Bone marrow (tissue), 2 donors: ENCODE data around the gene MRGPRE.
"Not testable (repeated sequence)": the region's sequence is repeated elsewhere in the genome, so short reads cannot be mapped to it uniquely, and the experiment has no call there.

Experiments used
- DNase-seq, 2 donors: peaks; one replicate each; lab custom pipeline; 2025; lab: John Stamatoyannopoulos, UW

The MRGPRE gene, protein sequence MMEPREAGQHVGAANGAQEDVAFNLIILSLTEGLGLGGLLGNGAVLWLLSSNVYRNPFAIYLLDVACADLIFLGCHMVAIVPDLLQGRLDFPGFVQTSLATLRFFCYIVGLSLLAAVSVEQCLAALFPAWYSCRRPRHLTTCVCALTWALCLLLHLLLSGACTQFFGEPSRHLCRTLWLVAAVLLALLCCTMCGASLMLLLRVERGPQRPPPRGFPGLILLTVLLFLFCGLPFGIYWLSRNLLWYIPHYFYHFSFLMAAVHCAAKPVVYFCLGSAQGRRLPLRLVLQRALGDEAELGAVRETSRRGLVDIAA

DNA sequence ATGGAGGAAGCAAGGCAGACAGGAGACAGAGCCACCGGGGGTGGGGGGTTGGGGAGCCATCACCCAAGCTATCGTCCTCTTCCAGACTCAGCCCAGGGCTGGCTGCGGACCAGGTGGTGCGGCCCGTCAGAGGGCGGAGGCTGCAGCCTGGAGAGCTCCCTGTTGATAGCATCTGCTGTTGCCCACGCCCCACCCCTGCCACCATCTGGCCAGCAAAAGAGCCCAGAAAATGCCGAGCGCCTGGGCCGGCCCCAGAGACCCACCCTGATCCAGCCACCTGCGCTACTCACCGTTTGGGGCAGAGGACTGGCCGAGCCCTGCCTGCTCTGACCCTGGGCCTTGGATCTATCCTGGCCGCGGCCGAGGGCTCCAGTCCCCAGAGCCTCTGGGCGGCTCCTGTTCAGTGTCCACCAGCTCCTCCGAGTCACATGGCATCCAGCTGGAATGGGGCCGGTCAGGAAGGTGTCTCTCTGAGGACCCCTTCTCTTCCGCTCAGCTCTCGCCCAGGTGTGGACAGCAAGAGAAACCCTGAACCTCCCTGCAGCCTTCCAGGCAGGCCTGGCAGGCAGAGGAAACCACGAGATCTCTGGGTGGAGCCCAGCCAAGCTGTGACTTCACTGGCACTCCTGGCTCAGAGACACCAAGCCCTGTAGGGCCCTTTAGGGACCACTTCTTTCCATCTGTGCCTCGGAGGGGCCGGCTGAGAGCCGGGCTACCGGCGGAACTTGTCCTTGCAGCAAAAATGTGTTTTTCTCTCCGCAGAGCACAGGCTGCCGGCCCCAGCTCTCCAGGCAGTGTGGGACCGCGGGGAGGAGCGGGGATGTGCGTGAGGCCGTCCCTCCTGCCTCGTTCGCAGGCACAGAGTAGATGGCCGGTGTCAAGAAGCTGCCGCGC, at the start of gene MRGPRE:
Gene MRGPRE, minus strand, starts transcription at position 567 of the 894 bp plus-strand sequence. CDS start 3,618 bp downstream, outside the sequence.
- DNase-seq = no peak

DNA sequence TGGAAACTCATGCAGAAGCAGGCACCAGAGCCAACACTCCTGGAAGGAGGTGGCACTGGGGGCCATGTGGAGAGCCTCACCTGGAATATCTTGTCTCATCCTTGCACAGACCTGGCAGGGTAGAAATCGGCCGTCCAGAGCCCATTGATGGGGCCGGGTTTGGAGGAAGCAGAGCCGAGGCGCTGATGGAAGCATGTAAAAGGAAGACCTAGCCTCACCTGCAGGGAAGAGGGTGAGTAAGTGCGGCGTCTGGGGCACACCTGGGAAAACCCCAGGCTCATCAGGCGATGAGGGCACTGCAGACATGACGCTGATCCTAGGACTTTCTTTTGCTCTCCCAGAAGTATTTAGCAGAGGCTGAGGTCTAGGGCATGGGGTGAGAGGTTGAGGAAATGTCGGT, 48.9 kb upstream of the MRGPRE start:
- DNase-seq = not testable (repeated sequence)

DNA sequence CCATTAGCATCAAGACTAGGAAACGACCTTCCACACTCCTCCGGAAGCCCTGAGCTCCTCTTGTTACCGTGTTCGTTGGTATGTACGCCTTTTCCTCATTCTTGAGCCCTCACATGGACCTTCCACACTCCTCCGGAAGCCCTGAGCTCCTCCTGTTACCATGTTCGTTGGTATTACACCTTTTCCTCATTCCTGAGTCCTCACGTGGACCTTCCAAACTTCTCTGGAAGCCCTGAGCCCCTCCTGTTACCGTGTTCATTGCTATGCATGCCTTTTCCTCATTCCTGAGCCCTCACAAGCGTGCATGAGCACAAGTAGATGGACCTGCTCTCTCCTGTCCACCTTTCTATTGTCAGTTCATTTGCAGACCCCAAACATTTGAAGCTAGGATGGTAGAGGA, 48.4 kb upstream of the MRGPRE start:
- not testable (repeated sequence) for DNase-seq

DNA sequence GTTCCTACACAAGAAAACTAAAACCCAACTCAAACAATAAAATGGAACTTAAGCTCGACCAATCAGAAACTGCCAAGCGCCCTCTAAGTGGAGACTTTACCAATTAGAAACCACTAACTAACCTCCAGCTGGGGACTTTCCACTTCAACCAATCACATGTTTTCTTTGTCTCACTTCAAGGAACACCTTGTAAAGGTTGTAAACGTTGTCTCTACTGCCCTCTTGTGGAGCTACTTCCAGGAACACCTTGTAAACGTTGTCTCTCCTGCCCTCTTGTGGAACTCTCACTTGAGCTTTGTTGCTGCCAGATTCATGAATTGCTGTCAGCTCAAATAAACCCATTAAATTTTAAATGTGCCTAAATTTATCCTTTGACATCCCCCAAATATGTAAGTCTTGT, 46.7 kb upstream of the MRGPRE start:
- DNase-seq = not testable (repeated sequence)

DNA sequence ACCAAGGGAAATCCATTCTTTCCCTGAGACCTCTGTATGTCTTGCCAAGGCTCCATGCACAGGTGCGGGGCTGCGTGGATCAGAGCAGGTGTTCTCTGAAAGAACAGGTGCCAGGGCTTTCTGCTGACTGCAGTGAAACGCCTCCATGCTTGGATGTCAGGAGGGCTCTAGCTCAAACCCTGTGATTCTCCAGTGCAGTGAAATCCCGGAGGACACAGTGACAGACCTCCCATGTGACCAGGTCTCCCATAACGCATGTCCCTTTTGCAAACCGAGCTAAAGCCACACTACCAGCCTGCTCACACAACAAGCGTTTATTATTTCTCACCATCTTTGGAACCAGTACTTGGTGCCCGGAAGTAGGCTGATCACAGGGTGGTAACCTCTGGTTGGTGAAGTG, 41.4 kb upstream of the MRGPRE start:
- not testable (repeated sequence) for DNase-seq

DNA sequence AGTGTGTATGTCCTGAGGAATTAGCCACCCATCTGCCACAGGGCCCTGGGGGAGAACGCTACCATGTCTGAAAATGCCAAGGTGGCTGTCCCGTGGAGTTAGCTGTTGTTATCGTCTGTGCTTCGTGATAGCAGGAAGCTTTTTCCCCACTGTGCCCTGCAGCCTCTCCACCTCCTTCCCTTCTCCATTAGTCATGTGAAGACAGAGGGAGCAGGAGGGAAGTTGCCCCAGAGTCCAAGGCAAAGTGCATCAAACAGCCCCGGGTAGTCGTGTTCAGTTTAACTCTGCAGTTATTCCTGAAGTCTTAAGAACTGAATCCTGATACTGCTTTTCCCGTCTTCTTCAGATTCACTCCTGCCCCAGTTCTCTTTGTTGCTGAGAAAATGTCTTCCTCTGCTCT, 30.3 kb upstream of the MRGPRE start:
- not testable (repeated sequence) for DNase-seq

DNA sequence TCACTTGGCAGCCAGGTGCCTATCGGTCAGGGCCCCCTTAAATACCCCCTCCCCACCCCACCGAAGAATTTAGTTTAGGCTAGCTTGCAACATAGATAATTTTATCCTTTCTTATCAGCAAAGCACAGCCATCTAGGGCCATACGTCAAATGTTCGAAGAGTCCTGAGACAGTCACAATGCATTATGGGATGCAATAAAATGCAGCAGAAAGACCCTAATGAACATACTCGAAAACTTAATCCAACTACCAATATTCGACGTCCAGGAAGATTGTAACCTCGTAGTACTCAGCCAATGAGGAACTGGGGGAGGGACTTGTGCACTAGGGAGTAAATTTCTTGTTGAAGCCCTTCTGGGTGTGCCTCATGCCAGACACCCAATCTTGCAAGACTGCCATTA, 29.6 kb upstream of the MRGPRE start:
- not testable (repeated sequence) for DNase-seq

DNA sequence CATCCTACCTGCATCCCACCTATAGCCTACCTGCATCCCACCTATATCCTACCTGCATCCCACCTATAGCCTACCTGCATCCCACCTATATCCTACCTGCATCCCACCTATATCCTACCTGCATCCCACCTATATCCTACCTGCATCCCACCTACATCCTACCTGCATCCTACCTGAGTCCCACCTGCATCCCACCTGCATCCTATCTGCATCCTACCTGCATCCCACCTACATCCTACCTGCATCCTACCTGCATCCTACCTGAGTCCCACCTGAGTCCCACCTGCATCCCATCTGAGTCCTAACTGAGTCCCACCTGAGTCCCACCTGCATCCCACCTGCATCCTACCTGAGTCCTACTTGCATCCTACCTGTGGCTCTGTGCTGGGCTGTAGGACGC, 25.3 kb upstream of the MRGPRE start:
- not testable (repeated sequence) for DNase-seq

DNA sequence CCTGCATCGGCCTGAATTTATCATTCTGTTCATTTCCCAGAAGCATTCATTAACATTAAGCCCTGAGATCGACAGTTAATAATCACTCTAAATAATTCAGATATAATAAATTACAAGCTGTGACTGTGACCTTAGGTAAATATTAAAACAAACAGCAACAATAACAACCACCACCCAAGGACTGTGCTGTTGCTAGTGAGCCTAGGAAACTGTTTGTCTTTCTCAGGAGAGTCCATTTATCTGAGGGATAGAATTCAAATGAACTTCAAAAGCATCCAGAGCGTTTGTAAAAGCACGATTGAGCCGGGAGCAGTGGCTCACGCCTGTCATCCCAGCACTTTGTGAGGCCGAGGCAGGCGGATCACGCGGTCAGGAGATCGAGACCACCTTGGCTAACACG, 23.0 kb upstream of the MRGPRE start:
- not testable (repeated sequence) for DNase-seq

DNA sequence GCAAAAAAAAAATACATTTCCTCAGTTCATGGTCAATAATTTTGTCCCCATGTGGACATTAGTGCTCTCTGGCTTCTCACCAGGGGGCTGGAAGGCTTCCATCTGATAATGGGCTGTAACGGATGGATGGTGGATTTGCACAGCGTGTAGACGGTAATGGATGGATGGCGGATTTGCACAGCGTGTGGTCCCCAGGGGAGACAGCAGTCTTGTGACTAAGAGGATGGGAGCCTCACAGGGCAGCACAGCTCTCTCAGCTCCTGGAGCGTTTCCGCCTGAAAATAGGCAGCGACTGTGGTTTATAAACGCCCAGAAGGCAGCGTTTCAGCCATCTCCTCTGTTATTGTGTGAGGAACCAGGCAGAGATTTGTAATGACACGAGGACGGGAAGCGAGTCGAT, 22.6 kb upstream of the MRGPRE start:
- not testable (repeated sequence) for DNase-seq

DNA sequence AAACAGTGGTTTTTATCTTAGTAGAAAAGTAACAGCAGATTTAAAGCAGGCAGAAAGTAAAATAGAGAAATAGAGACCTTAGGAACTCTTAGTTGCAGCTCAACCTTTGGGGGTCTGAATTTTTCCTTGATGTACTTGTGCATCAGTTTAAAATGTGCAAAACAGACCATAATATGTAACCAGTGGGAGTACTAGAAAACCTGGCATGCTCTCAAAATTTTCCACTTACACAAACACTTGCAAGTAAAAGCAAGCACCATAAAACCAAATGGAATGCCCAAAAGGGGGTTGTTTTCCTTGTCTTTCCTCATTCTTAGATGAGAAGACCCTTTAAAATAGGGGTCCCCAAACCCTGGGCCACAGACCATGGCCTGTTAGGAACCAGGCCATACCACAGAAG, 12.9 kb upstream of the MRGPRE start:
- no peak for DNase-seq

DNA sequence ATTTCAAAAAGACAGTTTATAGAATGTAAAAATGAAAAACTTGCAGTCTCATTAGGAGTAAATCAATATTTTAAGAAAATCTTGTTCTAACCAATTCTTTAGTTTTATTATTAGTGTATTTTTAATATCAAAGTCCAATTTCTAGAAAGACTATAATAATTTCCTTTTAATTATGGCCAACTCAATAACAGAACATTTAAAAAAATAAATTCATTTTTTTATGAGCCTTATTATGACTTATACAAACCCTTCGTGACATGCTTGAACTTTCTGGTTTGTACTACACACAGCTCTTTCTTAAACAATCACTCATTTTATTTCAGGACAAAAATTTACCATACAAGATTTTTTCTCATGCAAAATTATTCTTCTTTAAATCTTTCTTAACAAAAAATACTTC, 11.7 kb upstream of the MRGPRE start:
- DNase-seq = no peak

DNA sequence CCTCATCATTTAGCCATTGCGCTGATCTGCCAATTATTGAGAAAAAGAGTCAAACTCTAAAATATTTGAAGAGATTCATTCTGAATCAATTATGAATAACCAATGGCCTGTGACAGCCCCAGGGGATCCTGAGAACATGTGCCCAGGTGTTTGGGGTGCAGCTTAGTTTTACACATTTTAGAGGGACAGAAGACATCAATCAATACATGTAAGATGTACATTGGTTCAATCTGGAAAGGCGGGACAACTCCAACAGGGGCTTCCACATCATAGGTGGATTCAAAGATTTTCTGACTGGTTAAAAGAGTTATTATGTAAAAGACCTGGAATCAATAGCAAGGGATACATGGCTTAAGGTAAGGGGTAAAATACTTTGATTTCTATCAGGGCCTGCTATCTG, 4.9 kb upstream of the MRGPRE start:
- no peak for DNase-seq

DNA sequence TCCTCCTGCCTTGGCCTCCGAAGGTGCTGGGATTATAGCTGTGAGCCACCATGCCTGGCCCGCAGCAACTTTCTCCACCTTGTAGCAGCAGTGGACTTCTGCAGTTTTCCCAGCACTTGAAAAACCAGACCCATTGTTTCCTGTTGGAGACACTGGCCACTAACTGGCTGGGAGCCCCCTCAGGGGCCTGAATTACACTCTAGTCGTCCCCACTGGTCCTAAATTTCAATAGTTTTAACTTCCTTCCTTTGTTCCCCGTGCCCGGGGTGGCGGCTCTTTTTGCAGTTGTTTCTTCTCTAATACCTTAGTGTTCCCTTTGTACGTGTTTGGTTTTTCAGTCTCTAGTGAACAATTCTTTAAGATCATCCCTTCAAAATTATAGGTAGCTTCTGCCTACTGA, 2.6 kb upstream of the MRGPRE start:
- no peak for DNase-seq

DNA sequence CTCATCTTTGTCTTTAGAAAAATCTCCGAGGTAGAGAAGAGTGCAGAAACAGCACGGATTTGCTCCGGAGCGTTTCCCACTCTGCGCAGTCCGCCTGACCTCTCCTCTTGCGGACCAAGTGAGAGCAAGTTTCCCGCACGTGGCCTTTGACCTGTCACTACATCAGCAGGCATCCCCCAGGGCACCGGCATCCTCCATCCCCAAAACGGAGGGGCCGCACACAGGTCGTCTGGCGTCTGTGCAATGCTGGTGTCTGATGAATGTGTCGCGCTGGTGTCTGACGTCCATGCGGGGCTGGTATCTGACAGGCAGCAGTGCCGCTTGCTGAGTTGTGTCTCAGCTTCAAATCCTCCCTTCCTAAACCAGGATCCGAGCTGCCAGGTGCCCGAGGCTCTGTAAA, 739 bp upstream of the MRGPRE start:
- DNase-seq = no peak

DNA sequence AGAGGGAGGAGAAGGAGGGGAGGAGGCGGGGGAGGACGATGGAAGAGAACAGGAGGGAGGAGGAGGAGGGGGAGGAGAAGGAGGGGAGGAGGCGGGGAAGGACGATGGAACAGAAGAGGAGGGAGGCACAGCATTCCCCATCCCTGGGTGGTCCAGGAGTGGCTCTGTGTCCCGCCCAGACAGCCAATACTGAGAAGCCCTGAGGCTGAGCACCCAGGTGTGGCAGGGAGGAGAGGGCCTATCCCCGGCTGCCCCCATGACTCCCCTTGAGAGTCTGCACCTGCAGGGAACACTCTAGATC, 717 bp downstream of the MRGPRE start:
- no peak for DNase-seq

DNA sequence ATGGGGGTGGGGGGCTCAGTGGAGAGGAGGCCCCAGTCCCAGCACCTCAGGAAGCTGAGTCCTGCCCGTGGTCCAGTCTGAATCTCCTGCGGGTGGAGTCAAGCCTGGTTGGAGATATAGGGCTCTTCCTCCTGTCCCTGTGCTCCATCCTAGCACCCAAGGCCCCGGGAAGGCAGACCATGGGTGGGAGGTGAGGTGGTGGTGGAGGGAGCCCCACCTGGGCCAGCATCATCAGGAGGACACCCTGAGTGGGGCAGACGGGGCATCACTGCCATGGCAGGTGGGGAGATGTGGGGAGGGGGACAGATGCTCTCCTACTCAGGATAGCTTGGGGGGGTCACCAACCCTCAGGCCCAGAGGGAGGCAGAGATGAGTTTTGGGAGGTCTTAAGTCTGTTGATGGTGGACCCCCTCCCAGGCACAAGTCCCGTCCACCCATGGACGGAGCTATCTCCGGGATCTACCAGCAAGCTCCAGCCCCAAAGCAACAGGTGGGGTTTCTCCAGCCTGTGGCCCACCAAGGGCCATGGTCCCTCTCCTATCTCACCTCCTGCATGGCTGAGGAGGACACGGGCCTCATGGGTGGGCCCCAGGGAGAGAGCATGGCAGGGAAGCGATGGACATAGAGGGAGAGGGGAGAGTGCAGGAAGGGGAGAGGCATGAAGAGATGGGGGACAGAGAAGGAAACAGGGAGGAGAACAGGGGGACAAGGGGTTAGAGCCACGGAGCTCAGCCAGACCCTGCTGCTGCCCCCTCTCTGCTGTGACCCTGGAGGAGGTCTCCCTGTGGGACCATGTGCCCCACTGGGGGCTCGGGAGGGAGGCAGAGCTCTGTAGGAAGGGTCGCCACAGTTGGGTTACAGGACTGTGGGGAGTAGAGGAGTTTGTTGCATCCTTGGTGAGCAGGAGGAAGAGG, 1.3 kb downstream of the MRGPRE start:
- no peak for DNase-seq

DNA sequence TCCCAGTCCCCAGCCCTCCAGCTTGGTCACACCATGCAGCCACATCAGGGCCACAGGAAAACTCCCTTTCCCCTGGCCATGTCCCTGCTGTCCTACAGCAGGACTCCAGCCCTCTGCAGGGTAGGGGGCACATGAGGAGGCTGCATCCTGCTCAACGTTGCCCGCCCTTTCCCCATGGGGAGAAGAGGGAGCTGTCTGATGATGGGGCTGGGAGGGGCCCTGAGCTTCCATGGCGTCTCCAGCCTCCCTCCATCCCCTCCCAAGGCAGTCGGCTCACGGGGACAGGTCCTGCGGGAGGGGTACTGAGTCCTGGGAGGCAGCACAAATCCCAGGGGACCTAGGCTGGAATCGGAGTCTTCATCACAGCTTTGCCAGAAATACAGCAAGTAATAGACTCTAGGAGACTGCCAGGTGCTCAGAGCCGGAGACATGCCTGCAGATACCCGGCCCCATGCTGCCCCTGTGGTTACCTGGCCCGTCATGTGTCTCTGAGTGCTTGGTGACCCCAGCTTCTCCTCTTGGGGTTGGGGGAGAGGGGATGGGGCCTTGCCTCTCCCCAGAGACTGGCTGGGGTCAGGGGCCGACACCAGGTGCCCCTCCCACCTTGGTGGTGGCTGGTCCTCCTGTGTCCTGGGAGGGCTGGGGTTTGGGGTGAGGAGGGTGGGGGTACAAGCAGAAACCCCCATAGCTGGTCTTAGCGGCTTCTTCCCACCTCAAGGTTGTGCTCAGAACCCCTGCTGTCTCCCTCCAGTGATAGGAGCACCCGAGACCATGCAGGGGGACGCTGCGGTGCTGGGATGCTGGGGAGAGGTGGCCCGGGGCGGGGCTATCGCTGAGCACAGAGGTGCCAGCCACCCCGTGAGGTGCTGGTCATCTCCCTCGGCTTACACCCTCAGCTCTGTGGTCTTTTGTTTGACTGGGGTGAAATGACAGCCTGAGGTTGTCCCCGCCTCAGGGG, 2.3 kb downstream of the MRGPRE start:
- DNase-seq = no peak

DNA sequence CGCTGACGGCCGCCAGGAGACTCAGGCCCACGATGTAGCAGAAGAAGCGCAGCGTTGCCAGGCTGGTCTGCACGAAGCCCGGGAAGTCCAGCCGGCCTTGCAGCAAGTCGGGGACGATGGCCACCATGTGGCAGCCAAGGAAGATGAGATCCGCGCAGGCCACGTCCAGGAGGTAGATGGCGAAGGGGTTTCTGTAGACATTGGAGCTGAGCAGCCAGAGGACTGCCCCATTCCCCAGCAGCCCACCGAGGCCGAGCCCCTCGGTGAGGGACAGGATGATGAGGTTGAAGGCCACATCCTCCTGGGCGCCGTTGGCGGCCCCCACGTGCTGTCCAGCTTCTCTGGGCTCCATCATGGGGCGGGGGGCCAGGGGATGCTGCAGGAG, 3.8 kb downstream of the MRGPRE start:
- DNase-seq = no peak

DNA sequence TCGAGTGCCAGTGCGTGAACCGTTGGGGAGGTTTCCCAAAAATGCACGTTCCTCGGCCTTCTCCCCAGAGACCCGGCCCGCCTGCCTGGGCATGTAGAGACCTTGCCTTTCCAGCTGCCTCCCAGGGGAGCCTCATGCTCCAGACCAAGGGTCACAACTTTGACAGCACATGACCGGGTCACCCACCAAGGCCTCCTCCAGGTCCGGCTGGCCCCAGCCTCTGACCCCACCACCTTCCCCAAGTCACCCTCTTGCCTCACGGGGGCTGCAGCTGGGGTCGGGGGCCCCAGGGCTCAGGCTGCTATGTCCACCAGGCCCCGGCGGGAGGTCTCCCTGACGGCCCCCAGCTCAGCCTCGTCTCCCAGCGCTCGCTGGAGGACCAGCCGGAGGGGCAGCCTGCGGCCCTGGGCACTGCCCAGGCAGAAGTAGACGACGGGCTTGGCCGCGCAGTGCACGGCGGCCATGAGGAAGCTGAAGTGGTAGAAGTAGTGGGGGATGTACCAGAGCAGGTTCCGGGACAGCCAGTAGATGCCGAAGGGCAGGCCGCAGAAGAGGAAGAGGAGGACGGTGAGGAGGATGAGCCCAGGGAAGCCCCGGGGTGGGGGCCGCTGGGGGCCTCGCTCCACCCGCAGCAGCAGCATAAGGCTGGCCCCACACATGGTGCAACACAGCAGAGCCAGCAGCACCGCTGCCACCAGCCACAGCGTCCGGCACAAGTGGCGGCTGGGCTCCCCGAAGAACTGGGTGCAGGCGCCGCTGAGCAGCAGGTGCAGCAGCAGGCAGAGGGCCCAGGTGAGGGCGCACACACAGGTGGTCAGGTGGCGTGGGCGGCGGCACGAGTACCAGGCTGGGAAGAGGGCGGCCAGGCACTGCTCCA, 4.4 kb downstream of the MRGPRE start:
- DNase-seq = no peak
